ENCODE data around the gene ACAT2. TPM values are rescaled to one million over a fixed set of nuclear protein-coding genes. Genes with fewer than 3 reads are reported as not detected.
"Not testable (repeated sequence)": the region's sequence is repeated elsewhere in the genome, so short reads cannot be mapped to it uniquely, and the experiment has no call there.

Gene ACAT2
- total and polyA plus RNA-seq, 9 donors, result 7.2 to 113 (median 20.3) TPM

- H3K9me3 ChIP-seq, result no peaks in the 10 kb centered on the region
- WGBS, 3 donors, result 0 to 1% (median 1%) methylated on average over 29 to 44 of the region's 44 CpGs
- DNase-seq, result no peak
- H3K4me3 ChIP-seq, result peak overlapping the region; percentile 72
- peak overlapping the region; percentile 94 to 100 for H3K27ac ChIP-seq
- intact Hi-C loops (cut with DNase I), result loop anchor here in 2 of 4 donors (2.0 kb wide), 1 partner anchor 35 kb away; the partner anchor contains the start of gene SOD2 (in 2 of the 2)
- H3K36me3 ChIP-seq, result no peaks in the 10 kb centered on the region
- H3K27me3 ChIP-seq, result no peaks in the 10 kb centered on the region
- peak in 1 of 3 donors; percentile 5 for TF ChIP-seq CTCF (IDR thresholded peaks at IDR 0.05)
- TF ChIP-seq POLR2A (IDR thresholded peaks at IDR 0.05), result no peak
- H3K4me1 ChIP-seq (ENCODE audit: insufficient read depth), result peaks cover 10% of the 10 kb centered on the region
These were observed 34.0 kb upstream of the ACAT2 start for GRCh38 chr6:159727717-159728445.

GRCh38 chr6:159728531-159728964 lies 33.3 kb upstream of the ACAT2 start:
- Histone ChIP-seq H3K36me3 (no peaks in the 10 kb centered on the region), H3K27me3 (no peaks in the 10 kb centered on the region), H3K4me1 (ENCODE audit: insufficient read depth) (peaks cover 10% of the 10 kb centered on the region), H3K27ac (peak overlapping the region in 1 of 2 donors; percentile 100), H3K9me3 (no peaks in the 10 kb centered on the region), H3K4me3 (peak overlapping the region; percentile 72)
- no peak for TF ChIP-seq CTCF (IDR thresholded peaks at IDR 0.05)
- TF ChIP-seq POLR2A (IDR thresholded peaks at IDR 0.05), result no peak
- TF ChIP-seq EP300 (IDR thresholded peaks at IDR 0.05), result no peak
- intact Hi-C loops (cut with DNase I), result no loop called here
- WGBS, 3 donors, result 2 to 3% (median 2%) methylated on average over 9 of the region's 9 CpGs
- DNase-seq, result no peak

GRCh38 chr6:159729598-159730331 lies 32.1 kb upstream of the ACAT2 start:
- DNase-seq, result no peak
- intact Hi-C loops (cut with DNase I), result no loop called here
- Histone ChIP-seq H3K36me3 (no peaks in the 10 kb centered on the region), H3K4me1 (ENCODE audit: insufficient read depth) (peaks cover 10% of the 10 kb centered on the region), H3K9me3 (no peaks in the 10 kb centered on the region), H3K27ac (no peak overlapping the region), H3K27me3 (no peaks in the 10 kb centered on the region), H3K4me3 (no peak overlapping the region)
- 20 to 35% (median 26%) methylated on average over 4 of the region's 4 CpGs for WGBS, 3 donors
- TF ChIP-seq CTCF (IDR thresholded peaks at IDR 0.05) (no peak), EP300 (IDR thresholded peaks at IDR 0.05) (no peak), POLR2A (IDR thresholded peaks at IDR 0.05) (no peak)

- Histone ChIP-seq H3K36me3 (no peaks in the 10 kb centered on the region), H3K27ac (no peak overlapping the region), H3K4me3 (no peak overlapping the region), H3K4me1 (ENCODE audit: insufficient read depth) (peaks cover 10% of the 10 kb centered on the region), H3K9me3 (no peaks in the 10 kb centered on the region), H3K27me3 (no peaks in the 10 kb centered on the region)
- DNase-seq, result no peak
- WGBS, 3 donors, result 77 to 84% (median 80%) methylated on average over 6 of the region's 6 CpGs
- intact Hi-C loops (cut with DNase I), result no loop called here
- no peak for TF ChIP-seq POLR2A (IDR thresholded peaks at IDR 0.05)
- no peak for TF ChIP-seq CTCF (IDR thresholded peaks at IDR 0.05)
- no peak for TF ChIP-seq EP300 (IDR thresholded peaks at IDR 0.05)
These were observed 31.5 kb upstream of the ACAT2 start for GRCh38 chr6:159730332-159730676.

GRCh38 chr6:159732550-159732949 lies 29.3 kb upstream of the ACAT2 start:
- H3K9me3 ChIP-seq; intact Hi-C loops (cut with DNase I); H3K36me3 ChIP-seq; H3K27ac ChIP-seq; H3K27me3 ChIP-seq; H3K4me3 ChIP-seq; DNase-seq: not testable (repeated sequence)
- peaks cover 12% of the 10 kb centered on the region for H3K4me1 ChIP-seq (ENCODE audit: insufficient read depth)
- WGBS, 3 donors, result 90 to 94% (median 93%) methylated on average over 12 of the region's 12 CpGs

- peaks cover 12% of the 10 kb centered on the region for H3K4me1 ChIP-seq (ENCODE audit: insufficient read depth)
- 95 to 96% (median 95%) methylated on average over 12 of the region's 12 CpGs for WGBS, 3 donors
These were observed 28.4 kb upstream of the ACAT2 start for GRCh38 chr6:159733395-159733794.

More at GRCh38 chr6:159733395-159733794, 28.4 kb upstream of the ACAT2 start:
- H3K27me3 ChIP-seq; H3K9me3 ChIP-seq; H3K4me3 ChIP-seq; intact Hi-C loops (cut with DNase I); H3K36me3 ChIP-seq; DNase-seq; H3K27ac ChIP-seq: not testable (repeated sequence)
